HG02840 (cell line): ENCODE results near the gene CARD10.
"Not testable (repeated sequence)": the region's sequence is repeated elsewhere in the genome, so short reads cannot be mapped to it uniquely, and the experiment has no call there.

ENCODE experiments used
- ATAC-seq: cut with Tn5 transposase; IDR thresholded peaks from one replicate; pipeline ENCODE4 v1.9.1; 2021; ENCODE audit warnings: mild to moderate bottlenecking, moderate library complexity, moderate number of reproducible peaks; ENCODE audit not compliant: unreplicated experiment, low FRiP score

CARD10 gene

GRCh38 chr22:37470087-37470445, 49.1 kb downstream of the CARD10 start:
- ATAC-seq, result no peak

DNA sequence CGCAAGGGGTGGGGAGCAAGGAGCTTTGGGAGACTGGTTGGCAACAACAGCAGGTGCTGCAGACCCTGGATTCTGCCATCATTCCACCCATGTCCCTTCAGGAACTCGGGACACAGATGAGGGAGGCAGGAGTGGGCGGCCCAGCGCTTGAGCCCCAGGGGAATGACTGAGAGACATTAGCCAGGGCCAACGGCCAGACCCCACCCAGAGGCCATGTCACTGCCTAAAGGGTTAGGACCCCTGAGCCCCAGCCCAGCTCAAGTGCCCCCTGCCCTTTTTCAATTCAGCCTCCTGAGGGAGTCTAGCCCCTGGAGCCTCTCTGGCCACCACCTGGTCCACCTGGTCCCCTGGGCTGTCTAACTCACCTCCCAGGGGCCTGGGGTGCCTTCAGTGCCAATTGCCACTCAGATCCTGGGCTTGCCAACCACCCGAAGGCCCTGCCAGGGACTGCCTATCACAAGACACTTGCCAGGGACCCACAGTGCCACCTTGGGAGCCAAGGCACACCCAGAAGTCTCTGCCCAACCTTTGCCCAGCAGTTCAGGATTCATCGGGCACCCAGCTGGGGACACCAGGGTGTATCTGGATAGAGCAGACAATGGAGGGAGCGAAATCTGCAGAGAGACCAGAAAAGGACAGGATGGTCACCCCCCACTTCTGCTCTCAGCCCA, 49.7 kb downstream of the CARD10 start:
- no peak for ATAC-seq

GRCh38 chr22:37468201-37468695, 51.0 kb downstream of the CARD10 start:
- ATAC-seq, result not testable (repeated sequence)

GRCh38 chr22:37467391-37467955, 51.7 kb downstream of the CARD10 start:
- no peak for ATAC-seq

DNA sequence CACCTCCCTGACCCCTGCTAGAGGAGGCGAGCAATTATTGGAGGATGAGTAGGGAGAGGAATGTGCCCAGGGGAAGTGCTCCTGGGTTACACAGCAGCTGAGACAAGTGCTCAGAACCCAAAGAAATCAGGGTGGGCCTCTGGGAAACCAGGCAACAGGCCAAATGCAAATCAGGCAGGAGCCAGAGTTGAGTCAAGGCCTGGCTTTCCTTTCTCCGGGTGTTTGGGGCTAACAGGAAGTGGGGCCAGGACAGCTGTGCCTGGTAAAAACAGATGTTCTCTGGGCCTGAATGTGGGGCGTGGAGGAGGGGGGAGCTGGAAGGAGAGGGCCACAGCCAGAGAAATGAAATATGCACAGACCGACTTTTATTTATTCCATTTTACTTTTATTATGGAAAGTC, 55.0 kb downstream of the CARD10 start:
- no peak for ATAC-seq

GRCh38 chr22:37462983-37463382, 56.2 kb downstream of the CARD10 start:
- no peak for ATAC-seq

GRCh38 chr22:37462436-37462835, 56.8 kb downstream of the CARD10 start:
- no peak for ATAC-seq

DNA sequence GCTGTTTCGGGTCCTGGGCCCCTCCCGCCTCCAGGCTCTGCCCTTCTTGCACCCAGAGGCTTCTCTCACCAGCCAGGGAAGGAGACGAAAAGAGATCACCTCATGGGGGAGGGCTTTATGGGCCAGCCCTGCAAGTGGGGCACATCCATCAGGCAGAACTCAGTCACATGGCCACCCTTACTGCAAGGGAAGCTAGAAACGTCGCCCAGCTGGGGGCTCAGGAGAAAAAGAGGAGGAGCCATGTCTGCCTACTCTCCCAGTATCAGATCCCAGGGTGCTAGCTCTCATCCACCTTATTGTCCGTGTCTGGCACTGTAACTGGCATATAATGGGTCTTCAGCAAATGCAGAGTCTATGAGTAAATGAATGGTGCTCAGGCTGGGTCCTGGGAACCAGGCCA, 57.3 kb downstream of the CARD10 start:
- no peak for ATAC-seq

DNA sequence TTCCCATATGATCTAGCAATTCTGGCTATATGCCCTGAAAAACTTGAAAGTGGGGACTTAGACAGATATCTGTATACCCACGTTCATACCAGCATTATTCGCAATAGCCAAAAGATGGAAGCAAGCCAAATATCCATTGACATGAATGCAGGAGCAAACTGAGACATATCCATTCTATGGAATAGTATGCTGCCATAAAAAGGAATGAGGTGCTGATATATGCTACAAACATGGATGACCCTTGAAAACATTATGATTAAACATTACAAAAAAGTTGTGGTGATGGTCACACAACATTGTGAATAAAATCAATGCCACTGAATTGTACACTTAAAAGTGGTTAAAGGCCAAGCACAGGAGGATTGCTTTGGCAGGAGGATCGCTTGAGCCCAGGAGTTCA, 58.5 kb downstream of the CARD10 start:
- no peak for ATAC-seq

- ATAC-seq, result no peak
Observed at GRCh38 chr22:37459206-37459605, 60.0 kb downstream of the CARD10 start.

DNA sequence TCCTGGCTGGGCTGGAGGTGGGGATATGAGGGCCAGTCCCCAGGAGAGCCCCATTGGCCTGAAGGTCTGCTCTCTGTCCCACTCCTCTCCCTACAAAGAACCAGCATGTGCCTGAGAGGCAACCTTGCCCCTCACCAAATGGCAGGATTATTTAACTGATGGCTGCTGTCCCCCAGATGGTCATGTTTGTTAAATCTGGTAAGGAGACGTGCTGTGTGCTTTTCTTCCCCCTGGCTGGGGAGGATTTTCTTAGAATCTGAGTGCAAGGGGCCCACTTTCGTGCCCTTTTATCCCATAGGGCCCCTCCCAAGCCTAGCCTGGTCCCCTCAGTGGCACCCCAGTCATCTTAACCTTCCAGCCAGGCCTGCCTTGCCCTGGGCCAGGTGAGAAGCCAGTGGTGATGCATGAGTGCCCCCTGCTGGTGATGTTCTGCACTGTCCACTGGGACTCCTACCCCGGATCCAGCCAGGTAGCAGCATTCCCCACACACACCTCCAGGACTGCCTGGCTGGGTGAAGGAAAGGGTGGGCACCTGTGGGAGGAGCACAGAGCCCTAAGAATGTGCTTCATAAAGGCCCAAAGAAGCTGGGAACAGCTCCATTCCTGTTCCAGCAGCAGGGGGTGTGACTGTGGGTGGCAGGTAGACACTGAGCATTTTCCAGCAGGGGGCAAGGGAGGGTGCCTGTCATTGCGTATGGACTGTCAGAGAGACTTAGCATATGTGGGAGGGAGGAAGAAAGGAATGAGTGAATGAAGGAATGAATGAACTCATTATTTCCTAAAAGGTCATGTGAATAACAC, 61.9 kb downstream of the CARD10 start:
- ATAC-seq, result no peak

- no peak for ATAC-seq
Observed at GRCh38 chr22:37456346-37456745, 62.9 kb downstream of the CARD10 start.

GRCh38 chr22:37455896-37456295, 63.3 kb downstream of the CARD10 start:
- no peak for ATAC-seq

DNA sequence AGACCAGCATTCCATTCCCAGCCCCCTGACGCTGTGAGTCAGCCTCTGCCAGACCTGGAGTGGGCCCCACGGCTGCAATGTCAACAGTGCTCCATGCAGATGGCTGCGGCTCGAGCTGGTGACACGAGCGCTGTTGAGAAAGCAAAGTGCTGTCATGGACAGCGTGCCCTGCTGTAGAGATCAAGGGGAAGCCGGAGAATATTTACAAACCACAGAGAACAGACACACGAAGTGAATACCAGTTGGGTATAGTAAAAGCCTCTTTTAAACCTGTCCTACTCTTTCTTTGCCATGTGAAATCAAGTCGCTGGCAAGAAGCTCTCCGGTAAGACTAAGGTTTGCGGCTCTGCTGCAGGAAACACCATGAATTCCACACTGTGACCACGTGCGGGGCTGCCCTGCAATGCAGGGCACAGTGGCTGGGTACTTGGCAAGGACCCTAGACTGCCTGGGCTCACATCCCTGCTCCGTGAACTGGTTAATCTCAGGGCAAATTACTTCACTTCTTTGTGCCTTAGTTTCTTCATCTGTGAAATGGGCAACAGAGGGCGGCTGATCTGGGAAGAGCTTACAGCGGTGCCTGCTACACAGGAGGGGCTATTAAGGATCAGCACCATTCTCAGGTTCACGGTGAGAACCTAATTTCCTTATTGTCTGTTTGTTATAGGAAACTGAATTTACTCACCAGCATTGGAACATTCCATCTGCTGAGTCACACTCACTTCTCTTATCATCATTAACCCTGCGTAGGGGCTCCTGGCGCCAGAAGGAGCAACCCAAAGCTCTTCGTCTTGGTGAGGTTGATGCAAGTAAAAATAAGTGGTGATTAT, 64.1 kb downstream of the CARD10 start:
- ATAC-seq, result no peak

DNA sequence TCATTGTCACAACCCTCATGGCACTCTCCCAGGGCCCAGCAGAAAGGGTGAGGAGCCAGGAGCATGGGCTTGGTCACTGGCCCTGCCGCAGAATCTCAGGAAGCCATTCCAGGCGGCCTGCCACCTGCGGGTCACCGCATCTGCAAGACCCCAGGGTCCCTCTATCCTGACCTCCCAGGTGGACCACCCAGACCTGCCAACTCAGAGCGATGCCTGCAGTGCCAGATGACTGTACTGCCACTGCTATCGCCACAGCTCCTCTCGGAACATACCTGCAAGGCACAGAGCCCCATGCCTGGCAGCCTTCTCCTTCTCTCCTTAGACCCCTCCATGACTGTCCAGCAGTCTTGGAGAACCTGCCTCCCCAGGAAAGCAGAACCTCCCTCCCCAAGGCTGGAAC, 65.5 kb downstream of the CARD10 start:
- no peak for ATAC-seq

DNA sequence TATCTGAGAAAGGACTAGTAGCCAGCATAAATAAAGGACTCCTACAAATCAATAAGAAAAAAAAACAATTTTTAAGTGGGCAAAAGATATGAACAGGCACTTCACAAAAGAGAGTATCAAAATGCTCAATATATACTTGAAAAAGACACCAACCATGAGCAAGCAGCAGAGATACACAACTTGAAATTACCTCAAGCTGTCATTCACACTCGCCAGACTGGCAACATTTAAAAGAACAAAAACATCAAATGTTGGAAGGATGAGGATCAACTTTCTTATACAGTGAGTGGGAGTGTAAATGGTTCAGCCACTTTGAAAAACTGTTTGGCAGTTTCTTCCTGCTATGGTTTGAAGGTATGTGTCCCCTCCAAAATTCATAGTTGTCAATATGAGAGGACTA, 68.0 kb downstream of the CARD10 start:
- ATAC-seq, result no peak

DNA sequence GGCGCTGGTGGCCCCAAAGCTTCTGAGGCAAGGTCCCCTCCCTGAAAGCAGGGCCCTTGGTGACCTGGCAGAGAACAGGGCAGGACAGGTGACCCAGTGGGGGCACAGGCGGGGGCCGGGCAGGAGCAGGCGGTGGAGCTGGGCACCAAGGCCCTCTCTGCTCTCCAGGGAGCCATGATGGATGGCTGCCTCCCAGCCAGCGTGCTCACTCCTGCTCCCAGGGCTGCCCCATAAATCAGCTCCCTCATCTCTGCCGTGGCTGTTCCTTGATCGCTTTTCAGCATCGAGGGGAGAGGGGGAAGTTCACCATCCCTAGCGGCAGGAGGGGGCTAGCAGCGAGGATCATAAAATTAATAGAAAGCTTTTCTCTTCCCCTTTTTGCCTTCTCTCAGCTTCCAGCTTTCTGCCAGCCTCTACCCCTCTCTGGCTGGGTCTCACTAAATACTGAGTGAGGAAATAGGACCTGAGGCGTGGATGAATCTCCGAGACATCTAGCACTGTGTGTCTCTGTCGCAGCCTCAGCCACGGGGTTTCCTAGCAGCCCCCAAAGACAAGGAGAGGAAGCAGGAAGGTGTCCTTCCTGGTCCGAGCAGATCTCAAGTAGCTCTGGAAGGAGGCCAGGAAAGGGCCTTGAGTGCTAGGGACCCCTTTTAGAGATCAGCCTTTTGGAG, 69.7 kb downstream of the CARD10 start:
- ATAC-seq, result no peak

DNA sequence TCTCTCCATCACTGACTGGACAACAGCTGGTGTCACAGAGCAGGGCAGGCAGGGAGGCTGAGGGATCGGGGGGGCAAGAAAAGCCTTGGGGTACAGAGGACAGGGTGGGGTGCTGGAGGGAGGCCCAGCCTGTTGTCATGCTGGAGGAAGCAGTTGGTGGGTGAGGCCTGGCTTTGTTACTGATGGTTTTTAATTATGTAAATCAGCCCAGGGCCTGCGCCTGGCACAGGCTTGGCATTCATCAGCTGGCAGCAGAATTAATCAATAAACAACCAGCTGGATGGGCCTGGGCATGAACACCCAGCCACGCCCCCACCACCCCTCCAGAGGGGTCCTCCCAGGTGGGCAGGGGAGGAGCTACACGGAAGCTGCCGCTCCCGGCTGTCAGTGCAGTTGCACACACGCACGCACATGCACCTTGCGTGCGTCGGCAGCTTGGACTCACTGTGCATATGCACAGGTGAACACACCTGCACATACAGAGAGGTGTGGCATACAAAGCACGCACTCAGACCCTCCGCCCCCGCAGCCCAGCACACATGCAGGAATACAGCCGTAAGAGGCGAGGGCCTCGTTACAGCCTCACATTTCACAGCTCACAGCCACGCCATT, 70.6 kb downstream of the CARD10 start:
- ATAC-seq, result no peak

- ATAC-seq, result no peak
Observed at GRCh38 chr22:37445501-37445900, 73.7 kb downstream of the CARD10 start.

GRCh38 chr22:37443977-37444376, 75.2 kb downstream of the CARD10 start:
- ATAC-seq, result no peak
